Peyer's patch (tissue), 4 donors: ENCODE results near the gene SLC24A4.

Source experiments
- CTCF ChIP-seq, 6 experiments: fragments of 450-650 bp in 4 of 6; fragments of 200-600 bp in 2 of 6; sonication (generic) in 1 of 6; IDR thresholded peaks; one replicate each; pipeline ENCODE4 v1.5.1; 2017 to 2019; ENCODE audit warnings: antibody characterized with exemption in 6 of 6, mild to moderate bottlenecking in 3 of 6, moderate library complexity in 1 of 6
- POLR2A ChIP-seq, 2 donors: fragments of 450-650 bp; IDR thresholded peaks; one replicate each; pipeline ENCODE4 v1.5.1; 2017; ENCODE audit warnings: antibody characterized with exemption in 2 of 2, mild to moderate bottlenecking in 2 of 2, moderate library complexity in 2 of 2

- TF ChIP-seq CTCF (IDR thresholded peaks at IDR 0.05) (no peak), POLR2A (IDR thresholded peaks at IDR 0.05) (no peak)
Observed at GRCh38 chr14:92546347-92547053, 223.5 kb downstream of the SLC24A4 start.
